GM23248 (cell line): Measurements from ENCODE around the gene SPOP. TPM values are rescaled to one million over a fixed set of nuclear protein-coding genes. Genes with fewer than 3 reads are reported as not detected.

Source experiments
- DNase-seq: peaks from one replicate; pipeline ENCODE4 v3.0.0-alpha.2; 2015
- H2AFZ ChIP-seq: fragments of 200-600 bp; sonication (generic); 2 replicates; pipeline ENCODE4 v1.6.1; 2016; ENCODE audit warnings: antibody characterized with exemption
- H3F3A ChIP-seq: fragments of 200-600 bp; sonication (generic); 2 replicates; pipeline ENCODE4 v1.6.1; 2016; ENCODE audit warnings: mild to moderate bottlenecking, antibody characterized with exemption, mixed run types; ENCODE audit not compliant: insufficient read depth
- H3K27ac ChIP-seq: fragments of 200-600 bp; sonication (generic); 2 replicates; pipeline ENCODE4 v1.5.1; 2016; ENCODE audit warnings: mild to moderate bottlenecking
- H3K27me3 ChIP-seq: fragments of 200-600 bp; sonication (generic); replicated peaks from 2 replicates; pipeline ENCODE4 v1.6.1; 2016; ENCODE audit warnings: mild to moderate bottlenecking; ENCODE audit not compliant: insufficient read depth
- H3K36me3 ChIP-seq: fragments of 200-600 bp; sonication (generic); 2 replicates; pipeline ENCODE4 v1.6.1; 2016; ENCODE audit warnings: low read depth, mild to moderate bottlenecking
- H3K4me1 ChIP-seq: fragments of 200-600 bp; sonication (generic); 2 replicates; pipeline ENCODE4 v1.6.1; 2016; ENCODE audit warnings: mild to moderate bottlenecking; ENCODE audit not compliant: insufficient read depth
- H3K4me2 ChIP-seq: fragments of 200-600 bp; sonication (generic); one replicate; pipeline ENCODE4 v1.6.1; 2016; ENCODE audit warnings: mild to moderate bottlenecking; ENCODE audit not compliant: unreplicated experiment
- H3K4me3 ChIP-seq: fragments of 200-600 bp; sonication (generic); 2 replicates; pipeline ENCODE4 v1.5.1; 2016; ENCODE audit warnings: mild to moderate bottlenecking
- H3K79me2 ChIP-seq: fragments of 200-600 bp; sonication (generic); 2 replicates; pipeline ENCODE4 v1.6.1; 2016; ENCODE audit warnings: mild to moderate bottlenecking; ENCODE audit not compliant: insufficient read depth
- H3K9ac ChIP-seq: fragments of 200-600 bp; sonication (generic); 2 replicates; pipeline ENCODE4 v1.6.1; 2016; ENCODE audit warnings: mild to moderate bottlenecking
- H3K9me2 ChIP-seq: fragments of 200-600 bp; sonication (generic); 2 replicates; pipeline ENCODE4 v1.6.1; 2016; ENCODE audit warnings: mixed run types, mild to moderate bottlenecking, moderate library complexity; ENCODE audit not compliant: insufficient read depth
- H3K9me3 ChIP-seq: fragments of 200-600 bp; sonication (generic); one replicate; pipeline ENCODE4 v1.6.1; 2017; ENCODE audit warnings: low read depth
- H4K20me1 ChIP-seq: fragments of 200-600 bp; sonication (generic); 2 replicates; pipeline ENCODE4 v1.6.0; 2016; ENCODE audit not compliant: insufficient read depth
- EZH2 ChIP-seq: fragments of 200-600 bp; sonication (generic); IDR thresholded peaks from 2 replicates; pipeline ENCODE4 v1.6.1; 2018; ENCODE audit warnings: antibody characterized with exemption, mild to moderate bottlenecking; ENCODE audit not compliant: insufficient read depth, poor library complexity, severe bottlenecking
- EZH2phosphoT487 ChIP-seq: fragments of 200-600 bp; sonication (generic); IDR thresholded peaks from 2 replicates; pipeline ENCODE4 v1.6.1; 2018; ENCODE audit warnings: antibody characterized with exemption, moderate library complexity, mild to moderate bottlenecking, low read depth; ENCODE audit not compliant: insufficient read depth
- WGBS, 2 experiments: methylation state at CpG; one replicate each; pipeline ENCODE4 v1.1.6; 2015 to 2017; ENCODE audit warnings: low lambda C conversion rate in 2 of 2, low coverage in 1 of 2; ENCODE audit errors: missing lambda C conversion rate in 2 of 2; 5-methylcytosine and 5-hydroxymethylcytosine counted together
- in situ Hi-C: fragments of 300-500 bp; cut with MboI; formaldehyde crosslinking; loops from 2 replicates; pipeline ENCODE4 v1.15.0; 2020
- polyA plus RNA-seq: library from polyadenylated mRNA; unstranded; fragments of >200 nt; fragmentation: Nextera tagmentation; extraction: Ambion mirVana; gene quantifications from 2 replicates; pipeline ENCODE4 v1.2.1, GENCODE V29; 2016
- total RNA-seq: library from RNA; depleted of rRNA; stranded (reverse); fragments of >200 nt; shearing (Covaris generic); gene quantifications from 2 replicates; pipeline ENCODE4 v1.2.3, GENCODE V29; 2014

Gene SPOP
- total and polyA plus RNA-seq, 2 experiments from 2014 or later = 64.1 to 69.8 TPM

DNA sequence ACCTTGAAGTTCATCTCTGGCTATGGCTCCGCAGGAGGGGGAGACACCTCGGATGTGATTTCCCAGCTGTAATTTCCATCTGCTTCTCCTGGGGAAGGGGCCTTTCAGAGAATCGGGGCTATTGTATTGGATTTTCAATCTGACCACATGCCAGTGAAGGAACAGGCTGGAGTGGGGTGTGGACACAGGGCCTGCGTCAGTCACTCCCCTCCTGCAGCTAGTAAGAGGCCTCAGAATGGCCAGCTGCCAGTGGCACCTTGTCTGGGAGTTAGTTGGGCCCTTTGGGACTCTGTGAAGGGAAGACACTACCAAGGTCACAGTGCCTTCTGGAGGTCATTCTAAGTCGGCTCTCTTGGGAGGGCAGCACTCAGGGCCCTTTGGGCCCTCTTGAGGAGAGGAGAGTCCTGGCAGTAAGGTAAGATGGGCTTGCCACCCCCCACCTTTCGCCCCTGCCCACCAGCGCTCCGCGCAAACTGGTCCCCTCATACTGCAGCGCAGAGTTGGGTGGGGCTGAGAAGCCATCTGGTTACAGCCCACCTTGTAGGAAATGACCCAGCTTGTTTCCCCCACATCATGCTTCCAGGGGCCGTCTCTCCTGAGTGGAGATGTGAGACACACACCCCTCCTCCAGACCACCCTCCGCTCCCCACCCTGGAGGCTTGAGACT is 96.8 kb downstream of the SPOP start:
- Histone ChIP-seq H3K36me3 (no peaks in the 10 kb centered on the region), H3K9me3 (no peaks in the 10 kb centered on the region), H3K9ac (no peak overlapping the region), H4K20me1 (no peaks in the 10 kb centered on the region), H3K4me2 (no peak overlapping the region), H3K79me2 (no peaks in the 10 kb centered on the region), H3K4me1 (peaks cover 5% of the 10 kb centered on the region; the same call in 1 of the 2 replicates), H3K27me3 (0 out of 2 replicates have a peak, but pooled peaks cover 3% of the 10 kb centered on the region), H3K4me3 (no peak overlapping the region), H3K27ac (no peak overlapping the region), H2AFZ (no peak overlapping the region), H3F3A (no peaks in the 10 kb centered on the region), H3K9me2 (no peaks in the 10 kb centered on the region)
- WGBS, 2 experiments = 83 to 93% methylated on average over 12 of the region's 12 CpGs
- DNase-seq = no peak
- TF ChIP-seq EZH2phosphoT487 = no peak
- no peak for TF ChIP-seq EZH2
- in situ Hi-C loops = no loop called here

DNA sequence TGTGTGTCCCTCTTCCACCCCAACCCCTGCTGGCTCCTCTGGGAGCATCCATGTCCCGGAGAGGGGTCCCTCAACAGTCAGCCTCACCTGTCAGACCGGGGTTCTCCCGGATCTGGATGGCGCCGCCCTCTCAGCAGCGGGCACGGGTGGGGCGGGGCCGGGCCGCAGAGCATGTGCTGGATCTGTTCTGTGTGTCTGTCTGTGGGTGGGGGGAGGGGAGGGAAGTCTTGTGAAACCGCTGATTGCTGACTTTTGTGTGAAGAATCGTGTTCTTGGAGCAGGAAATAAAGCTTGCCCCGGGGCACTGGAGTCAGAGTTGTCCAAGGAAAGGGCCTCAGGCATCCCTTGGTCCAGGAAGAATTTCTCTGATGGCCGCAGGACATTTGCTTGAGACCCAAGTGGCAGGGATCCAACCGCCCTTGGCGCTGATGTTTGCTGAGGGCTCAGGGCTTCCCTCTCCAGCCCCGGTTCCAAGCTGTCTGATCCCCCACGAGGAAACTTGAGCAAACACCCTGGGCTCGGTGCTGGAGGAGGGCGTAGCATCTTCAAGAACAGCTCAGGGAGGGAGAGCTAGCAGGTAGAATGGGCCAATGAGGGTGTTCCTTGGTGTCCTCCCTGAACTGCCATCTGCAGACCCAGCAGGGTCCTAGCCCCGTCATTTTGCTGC is 97.7 kb downstream of the SPOP start:
- Histone ChIP-seq H3K27me3 (0 out of 2 replicates have a peak, but pooled peaks cover 3% of the 10 kb centered on the region), H4K20me1 (no peaks in the 10 kb centered on the region), H3K36me3 (no peaks in the 10 kb centered on the region), H3K27ac (no peak overlapping the region), H3K9me2 (no peaks in the 10 kb centered on the region), H3F3A (no peaks in the 10 kb centered on the region), H3K4me1 (peaks cover 5% of the 10 kb centered on the region; the same call in 1 of the 2 replicates), H2AFZ (no peak overlapping the region), H3K9me3 (no peaks in the 10 kb centered on the region), H3K4me2 (no peak overlapping the region), H3K79me2 (no peaks in the 10 kb centered on the region), H3K4me3 (no peak overlapping the region), H3K9ac (no peak overlapping the region)
- DNase-seq = no peak
- in situ Hi-C loops = no loop called here
- WGBS, 2 experiments = 83 to 93% methylated on average over 9 to 21 of the region's 21 CpGs
- TF ChIP-seq EZH2phosphoT487 = no peak
- no peak for TF ChIP-seq EZH2

DNA sequence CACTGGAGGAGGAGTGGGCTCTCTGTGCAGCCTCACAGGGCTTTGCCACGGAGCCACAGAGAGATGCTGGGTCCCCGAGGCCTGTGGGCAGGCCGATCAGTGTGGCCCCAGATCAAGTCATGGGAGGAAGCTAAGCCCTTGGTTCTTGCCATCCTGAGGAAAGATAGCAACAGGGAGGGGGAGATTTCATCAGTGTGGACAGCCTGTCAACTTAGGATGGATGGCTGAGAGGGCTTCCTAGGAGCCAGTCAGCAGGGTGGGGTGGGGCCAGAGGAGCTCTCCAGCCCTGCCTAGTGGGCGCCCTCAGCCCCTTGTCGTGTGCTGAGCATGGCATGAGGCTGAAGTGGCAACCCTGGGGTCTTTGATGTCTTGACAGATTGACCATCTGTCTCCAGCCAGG is 98.4 kb downstream of the SPOP start:
- in situ Hi-C loops = no loop called here
- TF ChIP-seq EZH2 = no peak
- TF ChIP-seq EZH2phosphoT487 = no peak
- peaks cover 5% of the 10 kb centered on the region; the same call in 1 of the 2 replicates for H3K4me1 ChIP-seq
- no peaks in the 10 kb centered on the region for H3K79me2 ChIP-seq
- no peak overlapping the region for H3K4me2 ChIP-seq
- no peak overlapping the region for H3K4me3 ChIP-seq
- H3K9me3 ChIP-seq = no peaks in the 10 kb centered on the region
- no peak overlapping the region for H3K9ac ChIP-seq
- no peak for DNase-seq
- H3K36me3 ChIP-seq = no peaks in the 10 kb centered on the region
- 94% methylated on average over 5 of the region's 5 CpGs for WGBS, 2 experiments
- H4K20me1 ChIP-seq = no peaks in the 10 kb centered on the region
- no peaks in the 10 kb centered on the region for H3K9me2 ChIP-seq
- no peak overlapping the region for H3K27ac ChIP-seq
- H2AFZ ChIP-seq = no peak overlapping the region
- no peaks in the 10 kb centered on the region for H3F3A ChIP-seq
- 0 out of 2 replicates have a peak, but pooled peaks cover 3% of the 10 kb centered on the region for H3K27me3 ChIP-seq

DNA sequence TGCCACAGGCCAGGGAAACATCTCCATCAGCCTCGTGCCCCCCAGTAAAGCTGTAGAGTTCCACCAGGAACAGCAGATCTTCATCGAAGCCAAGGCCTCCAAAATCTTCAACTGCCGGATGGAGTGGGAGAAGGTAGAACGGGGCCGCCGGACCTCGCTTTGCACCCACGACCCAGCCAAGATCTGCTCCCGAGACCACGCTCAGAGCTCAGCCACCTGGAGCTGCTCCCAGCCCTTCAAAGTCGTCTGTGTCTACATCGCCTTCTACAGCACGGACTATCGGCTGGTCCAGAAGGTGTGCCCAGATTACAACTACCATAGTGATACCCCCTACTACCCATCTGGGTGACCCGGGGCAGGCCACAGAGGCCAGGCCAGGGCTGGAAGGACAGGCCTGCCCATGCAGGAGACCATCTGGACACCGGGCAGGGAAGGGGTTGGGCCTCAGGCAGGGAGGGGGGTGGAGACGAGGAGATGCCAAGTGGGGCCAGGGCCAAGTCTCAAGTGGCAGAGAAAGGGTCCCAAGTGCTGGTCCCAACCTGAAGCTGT is 98.9 kb downstream of the SPOP start:
- Histone ChIP-seq H3F3A (no peaks in the 10 kb centered on the region), H3K27ac (no peak overlapping the region), H3K9me3 (no peaks in the 10 kb centered on the region), H2AFZ (no peak overlapping the region), H3K9ac (no peak overlapping the region), H4K20me1 (no peaks in the 10 kb centered on the region), H3K9me2 (no peaks in the 10 kb centered on the region), H3K27me3 (0 out of 2 replicates have a peak, but pooled peaks cover 3% of the 10 kb centered on the region), H3K79me2 (no peaks in the 10 kb centered on the region), H3K4me1 (peaks cover 5% of the 10 kb centered on the region; the same call in 1 of the 2 replicates), H3K4me3 (no peak overlapping the region), H3K4me2 (no peak overlapping the region), H3K36me3 (no peaks in the 10 kb centered on the region)
- DNase-seq = no peak
- in situ Hi-C loops = no loop called here
- 84 to 85% methylated on average over 17 of the region's 17 CpGs for WGBS, 2 experiments
- no peak for TF ChIP-seq EZH2
